HEK293 (cell line): ENCODE data around the gene FHAD1.

Experiments
- CTCF ChIA-PET: fragments of 350-600 bp; formaldehyde crosslinking; extraction: SDS; loops from one replicate; lab custom pipeline; 2021; ENCODE audit warnings: antibody characterized with exemption; lab: Yijun Ruan, JAX
- POLR2A ChIA-PET: fragments of 300-600 bp; formaldehyde crosslinking; extraction: SDS; loops from one replicate; lab custom pipeline; 2020; ENCODE audit warnings: antibody characterized with exemption, inconsistent platforms; lab: Yijun Ruan, JAX
- H3K27ac ChIP-seq: fragments of 200-500 bp; sonication (Bioruptor generic); 2 replicates; pipeline ENCODE4 v1.5.1; 2014; ENCODE audit warnings: low read depth, low read length, control low read depth, inconsistent platforms; ENCODE audit errors: extremely low read depth
- H3K36me3 ChIP-seq, 2 experiments: fragments of 200-500 bp in 1 of 2; sonication (Bioruptor generic) in 1 of 2; 1 replicate in 1 of 2; 2 replicates in 1 of 2; pipeline ENCODE4 v1.5.1; 2014 to 2017; ENCODE audit warnings: inconsistent platforms in 2 of 2, low read length in 2 of 2; ENCODE audit not compliant: control insufficient read depth in 2 of 2, insufficient read depth in 1 of 2
- H3K4me1 ChIP-seq: fragments of 200-500 bp; sonication (Bioruptor generic); 2 replicates; pipeline ENCODE4 v1.5.1; 2014; ENCODE audit warnings: mild to moderate bottlenecking, low read length, inconsistent platforms; ENCODE audit not compliant: control insufficient read depth, insufficient read depth
- H3K4me3 ChIP-seq: 2 replicates; pipeline ENCODE4 v1.5.1; 2011; ENCODE audit warnings: low read depth, mild to moderate bottlenecking, control low read depth, low read length, moderate library complexity
- H3K9me3 ChIP-seq: fragments of 200-500 bp; sonication (Bioruptor generic); 2 replicates; pipeline ENCODE4 v1.5.1; 2014; ENCODE audit warnings: low read depth, low read length, inconsistent platforms; ENCODE audit not compliant: control insufficient read depth, insufficient read depth
- BCL11B ChIP-seq: fragments of 450-650 bp; formaldehyde crosslinking; IDR thresholded peaks from 2 replicates; pipeline ENCODE4 v1.5.1; 2016; ENCODE audit warnings: low read depth, missing biosample characterization, missing genetic modification characterization
- KLF10 ChIP-seq: fragments of 450-650 bp; IDR thresholded peaks from 2 replicates; pipeline ENCODE4 v1.5.1; 2018; ENCODE audit warnings: missing biosample characterization, mild to moderate bottlenecking, missing genetic modification characterization
- TRIM28 ChIP-seq: IDR thresholded peaks from 2 replicates; pipeline ENCODE4 v1.6.1; 2011; ENCODE audit warnings: low read length, control low read depth, borderline replicate concordance
- YY2 ChIP-seq: fragments of 450-650 bp; formaldehyde crosslinking; IDR thresholded peaks from 2 replicates; pipeline ENCODE4 v1.5.1; 2016; ENCODE audit warnings: missing biosample characterization, missing genetic modification characterization
- ZBTB20 ChIP-seq: fragments of 450-650 bp; formaldehyde crosslinking; IDR thresholded peaks from 2 replicates; pipeline ENCODE4 v1.5.1; 2016; ENCODE audit warnings: missing biosample characterization, missing genetic modification characterization
- ZNF121 ChIP-seq: fragments of 450-650 bp; formaldehyde crosslinking; IDR thresholded peaks from 2 replicates; pipeline ENCODE4 v1.5.1; 2016; ENCODE audit warnings: missing biosample characterization, missing genetic modification characterization
- ZNF140 ChIP-seq: fragments of 450-650 bp; formaldehyde crosslinking; IDR thresholded peaks from 2 replicates; pipeline ENCODE4 v1.5.1; 2016; ENCODE audit warnings: missing biosample characterization, missing genetic modification characterization
- ZNF155 ChIP-seq: fragments of 450-650 bp; formaldehyde crosslinking; IDR thresholded peaks from 2 replicates; pipeline ENCODE4 v1.5.1; 2016; ENCODE audit warnings: missing biosample characterization, missing genetic modification characterization
- ZNF169 ChIP-seq: fragments of 450-650 bp; formaldehyde crosslinking; IDR thresholded peaks from 2 replicates; pipeline ENCODE4 v1.5.1; 2016; ENCODE audit warnings: missing biosample characterization, missing genetic modification characterization
- ZNF174 ChIP-seq: fragments of 450-650 bp; formaldehyde crosslinking; IDR thresholded peaks from 2 replicates; pipeline ENCODE4 v1.5.0; 2017; ENCODE audit warnings: missing biosample characterization, mild to moderate bottlenecking, missing genetic modification characterization
- ZNF202 ChIP-seq: fragments of 450-650 bp; formaldehyde crosslinking; IDR thresholded peaks from 2 replicates; pipeline ENCODE4 v1.5.1; 2016; ENCODE audit warnings: missing biosample characterization, missing genetic modification characterization, borderline replicate concordance
- ZNF24 ChIP-seq: fragments of 450-650 bp; formaldehyde crosslinking; IDR thresholded peaks from 2 replicates; pipeline ENCODE4 v1.5.1; 2016; ENCODE audit warnings: missing biosample characterization, missing genetic modification characterization
- ZNF266 ChIP-seq: fragments of 450-650 bp; formaldehyde crosslinking; IDR thresholded peaks from 2 replicates; pipeline ENCODE4 v1.5.1; 2016; ENCODE audit warnings: missing biosample characterization, missing genetic modification characterization, low read depth
- ZNF324 ChIP-seq: fragments of 450-650 bp; formaldehyde crosslinking; IDR thresholded peaks from 2 replicates; pipeline ENCODE4 v1.5.1; 2016; ENCODE audit warnings: missing biosample characterization, missing genetic modification characterization
- ZNF350 ChIP-seq: fragments of 450-650 bp; formaldehyde crosslinking; IDR thresholded peaks from 2 replicates; pipeline ENCODE4 v1.5.0; 2017; ENCODE audit warnings: missing biosample characterization, mild to moderate bottlenecking, missing genetic modification characterization
- ZNF362 ChIP-seq: fragments of 450-650 bp; formaldehyde crosslinking; IDR thresholded peaks from 2 replicates; pipeline ENCODE4 v1.5.1; 2016; ENCODE audit warnings: missing biosample characterization, missing genetic modification characterization
- ZNF394 ChIP-seq: fragments of 450-650 bp; formaldehyde crosslinking; IDR thresholded peaks from 2 replicates; pipeline ENCODE4 v1.5.1; 2016; ENCODE audit warnings: missing biosample characterization, missing genetic modification characterization, mild to moderate bottlenecking, moderate library complexity, borderline replicate concordance
- ZNF473 ChIP-seq: fragments of 450-650 bp; formaldehyde crosslinking; IDR thresholded peaks from 2 replicates; pipeline ENCODE4 v1.5.1; 2017; ENCODE audit warnings: missing biosample characterization, missing genetic modification characterization
- ZNF548 ChIP-seq: fragments of 450-650 bp; formaldehyde crosslinking; IDR thresholded peaks from 2 replicates; pipeline ENCODE4 v1.5.1; 2016; ENCODE audit warnings: missing biosample characterization, missing genetic modification characterization
- ZNF558 ChIP-seq: fragments of 450-650 bp; formaldehyde crosslinking; IDR thresholded peaks from 2 replicates; pipeline ENCODE4 v1.5.1; 2016; ENCODE audit warnings: missing biosample characterization, missing genetic modification characterization
- ZNF580 ChIP-seq: fragments of 450-650 bp; formaldehyde crosslinking; IDR thresholded peaks from 2 replicates; pipeline ENCODE4 v1.5.1; 2016; ENCODE audit warnings: missing biosample characterization, missing genetic modification characterization
- ZNF768 ChIP-seq: fragments of 450-650 bp; formaldehyde crosslinking; IDR thresholded peaks from 2 replicates; pipeline ENCODE4 v1.5.1; 2018; ENCODE audit warnings: missing biosample characterization, mild to moderate bottlenecking, missing genetic modification characterization
- ZNF830 ChIP-seq: fragments of 450-650 bp; IDR thresholded peaks from 2 replicates; pipeline ENCODE4 v1.5.0; 2018; ENCODE audit warnings: missing biosample characterization, missing genetic modification characterization, low read depth, mild to moderate bottlenecking, moderate library complexity
- ZSCAN5A ChIP-seq: fragments of 450-650 bp; formaldehyde crosslinking; IDR thresholded peaks from 2 replicates; pipeline ENCODE4 v1.5.1; 2016; ENCODE audit warnings: missing biosample characterization, missing genetic modification characterization
- TF ChIP-seq, protein P1 (sequence below): fragments of 450-650 bp; formaldehyde crosslinking; IDR thresholded peaks from 2 replicates; pipeline ENCODE4 v1.5.1; 2016; ENCODE audit warnings: missing biosample characterization, missing genetic modification characterization
- TF ChIP-seq, protein P2 (sequence below): fragments of 450-650 bp; IDR thresholded peaks from 2 replicates; pipeline ENCODE4 v1.5.1; 2018; ENCODE audit warnings: missing biosample characterization, mild to moderate bottlenecking, missing genetic modification characterization
- TF ChIP-seq, protein P3 (sequence below): fragments of 450-650 bp; formaldehyde crosslinking; IDR thresholded peaks from 2 replicates; pipeline ENCODE4 v1.5.1; 2017; ENCODE audit warnings: missing biosample characterization, missing genetic modification characterization

Gene FHAD1

DNA sequence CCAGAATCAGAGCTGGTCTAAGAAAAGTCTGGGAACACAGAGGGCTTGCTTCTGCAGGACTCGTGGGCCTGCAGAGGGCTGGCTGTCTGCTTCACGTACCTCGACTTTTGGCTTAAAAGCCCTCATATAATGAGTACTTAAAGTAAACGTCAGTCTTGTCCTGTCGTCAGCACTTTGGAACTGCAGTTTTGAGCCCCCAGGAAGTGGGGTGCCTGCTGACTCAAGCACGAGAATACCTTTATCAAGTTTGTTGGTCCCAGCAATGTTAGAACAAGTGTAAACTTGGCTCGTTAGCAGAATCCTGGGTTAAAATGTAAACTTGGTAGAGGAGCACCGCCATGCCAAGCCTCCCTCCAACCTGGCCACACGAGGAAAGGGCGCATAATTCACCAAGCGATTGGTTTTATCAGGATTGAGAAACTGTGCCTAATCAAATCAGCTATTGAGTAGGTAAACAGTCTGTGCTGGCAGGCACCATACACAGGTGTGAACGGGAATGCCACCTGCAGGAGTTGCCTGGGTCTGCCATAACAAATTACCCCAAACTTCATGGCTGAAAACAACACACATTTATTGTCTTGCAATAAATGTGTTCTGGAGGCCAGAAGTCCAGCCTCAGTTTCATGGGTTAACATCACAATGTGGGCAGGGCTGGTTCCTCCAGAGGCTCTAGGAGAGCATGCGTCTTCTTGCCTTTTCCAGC is 45.0 kb upstream of the FHAD1 start:
- TF ChIP-seq ZNF140 (tag by site-specific recombination) (no peak), ZNF350 (no peak), ZNF155 (no peak), ZNF548 (tag by site-specific recombination) (no peak), ZNF324 (tag by site-specific recombination) (no peak), TRIM28 (no peak), KLF10 (tag by site-specific recombination) (no peak)
- TF ChIP-seq, protein P1, sequence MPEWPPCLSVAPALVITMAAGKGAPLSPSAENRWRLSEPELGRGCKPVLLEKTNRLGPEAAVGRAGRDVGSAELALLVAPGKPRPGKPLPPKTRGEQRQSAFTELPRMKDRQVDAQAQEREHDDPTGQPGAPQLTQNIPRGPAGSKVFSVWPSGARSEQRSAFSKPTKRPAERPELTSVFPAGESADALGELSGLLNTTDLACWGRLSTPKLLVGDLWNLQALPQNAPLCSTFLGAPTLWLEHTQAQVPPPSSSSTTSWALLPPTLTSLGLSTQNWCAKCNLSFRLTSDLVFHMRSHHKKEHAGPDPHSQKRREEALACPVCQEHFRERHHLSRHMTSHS = no peak
- TF ChIP-seq, protein P2, sequence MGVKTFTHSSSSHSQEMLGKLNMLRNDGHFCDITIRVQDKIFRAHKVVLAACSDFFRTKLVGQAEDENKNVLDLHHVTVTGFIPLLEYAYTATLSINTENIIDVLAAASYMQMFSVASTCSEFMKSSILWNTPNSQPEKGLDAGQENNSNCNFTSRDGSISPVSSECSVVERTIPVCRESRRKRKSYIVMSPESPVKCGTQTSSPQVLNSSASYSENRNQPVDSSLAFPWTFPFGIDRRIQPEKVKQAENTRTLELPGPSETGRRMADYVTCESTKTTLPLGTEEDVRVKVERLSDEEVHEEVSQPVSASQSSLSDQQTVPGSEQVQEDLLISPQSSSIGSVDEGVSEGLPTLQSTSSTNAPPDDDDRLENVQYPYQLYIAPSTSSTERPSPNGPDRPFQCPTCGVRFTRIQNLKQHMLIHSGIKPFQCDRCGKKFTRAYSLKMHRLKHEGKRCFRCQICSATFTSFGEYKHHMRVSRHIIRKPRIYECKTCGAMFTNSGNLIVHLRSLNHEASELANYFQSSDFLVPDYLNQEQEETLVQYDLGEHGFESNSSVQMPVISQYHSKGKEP = no peak
- TF ChIP-seq, all 188 proteins: peak for 0
- Histone ChIP-seq H3K4me3 (no peak overlapping the region), H3K4me1 (peaks cover 7% of the 10 kb centered on the region), H3K27ac (no peak overlapping the region), H3K9me3 (no peaks in the 10 kb centered on the region), H3K36me3 (no peaks in the 10 kb centered on the region)
- CTCF ChIA-PET = interaction anchor here (0.7 to 3.1 kb wide), 2 partner anchors 49 to 51 kb away, joined by 5 to 9 read pairs; partner anchors contain the start of gene TMEM51
- POLR2A ChIA-PET = no interaction called here

- Histone ChIP-seq H3K27ac (no peak overlapping the region), H3K9me3 (no peaks in the 10 kb centered on the region), H3K36me3 (no peaks in the 10 kb centered on the region), H3K4me1 (peaks cover 6% of the 10 kb centered on the region), H3K4me3 (no peak overlapping the region)
- ChIA-PET CTCF (no interaction called here), POLR2A (no interaction called here)
- TF ChIP-seq ZNF24 (tag by site-specific recombination) = no peak
- no peak for TF ChIP-seq ZBTB20
- TF ChIP-seq BCL11B (tag by site-specific recombination) = no peak
- TF ChIP-seq ZNF121 (tag by site-specific recombination) = no peak
- TF ChIP-seq ZNF394 = no peak
- TF ChIP-seq ZNF558 (tag by site-specific recombination) = no peak
- no peak for TF ChIP-seq ZNF768 (tag by site-specific recombination)
- no peak for TF ChIP-seq ZNF473 (tag by site-specific recombination)
- TF ChIP-seq ZNF174 = no peak
- TF ChIP-seq YY2 (tag by site-specific recombination) = no peak
- no peak for TF ChIP-seq ZNF830
- TF ChIP-seq ZNF169 (tag by site-specific recombination) = no peak
- no peak for TF ChIP-seq ZNF202 (tag by site-specific recombination)
- TF ChIP-seq ZNF362 (tag by site-specific recombination) = no peak
- no peak for TF ChIP-seq ZNF548 (tag by site-specific recombination)
- no peak for TF ChIP-seq ZSCAN5A (tag by site-specific recombination)
- TF ChIP-seq ZNF266 (tag by site-specific recombination) = no peak
- TF ChIP-seq, protein P3, sequence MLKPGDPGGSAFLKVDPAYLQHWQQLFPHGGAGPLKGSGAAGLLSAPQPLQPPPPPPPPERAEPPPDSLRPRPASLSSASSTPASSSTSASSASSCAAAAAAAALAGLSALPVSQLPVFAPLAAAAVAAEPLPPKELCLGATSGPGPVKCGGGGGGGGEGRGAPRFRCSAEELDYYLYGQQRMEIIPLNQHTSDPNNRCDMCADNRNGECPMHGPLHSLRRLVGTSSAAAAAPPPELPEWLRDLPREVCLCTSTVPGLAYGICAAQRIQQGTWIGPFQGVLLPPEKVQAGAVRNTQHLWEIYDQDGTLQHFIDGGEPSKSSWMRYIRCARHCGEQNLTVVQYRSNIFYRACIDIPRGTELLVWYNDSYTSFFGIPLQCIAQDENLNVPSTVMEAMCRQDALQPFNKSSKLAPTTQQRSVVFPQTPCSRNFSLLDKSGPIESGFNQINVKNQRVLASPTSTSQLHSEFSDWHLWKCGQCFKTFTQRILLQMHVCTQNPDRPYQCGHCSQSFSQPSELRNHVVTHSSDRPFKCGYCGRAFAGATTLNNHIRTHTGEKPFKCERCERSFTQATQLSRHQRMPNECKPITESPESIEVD (tag by site-specific recombination) = no peak
- no peak for TF ChIP-seq ZNF580 (tag by site-specific recombination)
These were observed 42.1 kb upstream of the FHAD1 start for GRCh38 chr1:15204931-15205330.
